T-helper 9 cell (primary cell): ENCODE data around the gene RUSF1.
"Not testable (repeated sequence)": the region's sequence is repeated elsewhere in the genome, so short reads cannot be mapped to it uniquely, and the experiment has no call there.

ENCODE experiments used
- DNase-seq: peaks from one replicate; pipeline ENCODE4 v3.0.0-alpha.2; 2020
- total RNA-seq, 2 donors: gene quantifications; one replicate each; lab custom pipeline; 2026; lab: John Stamatoyannopoulos, UW

RUSF1 gene
- 48.0 to 59.7 reads per million in 2 donors for total RNA-seq

DNA sequence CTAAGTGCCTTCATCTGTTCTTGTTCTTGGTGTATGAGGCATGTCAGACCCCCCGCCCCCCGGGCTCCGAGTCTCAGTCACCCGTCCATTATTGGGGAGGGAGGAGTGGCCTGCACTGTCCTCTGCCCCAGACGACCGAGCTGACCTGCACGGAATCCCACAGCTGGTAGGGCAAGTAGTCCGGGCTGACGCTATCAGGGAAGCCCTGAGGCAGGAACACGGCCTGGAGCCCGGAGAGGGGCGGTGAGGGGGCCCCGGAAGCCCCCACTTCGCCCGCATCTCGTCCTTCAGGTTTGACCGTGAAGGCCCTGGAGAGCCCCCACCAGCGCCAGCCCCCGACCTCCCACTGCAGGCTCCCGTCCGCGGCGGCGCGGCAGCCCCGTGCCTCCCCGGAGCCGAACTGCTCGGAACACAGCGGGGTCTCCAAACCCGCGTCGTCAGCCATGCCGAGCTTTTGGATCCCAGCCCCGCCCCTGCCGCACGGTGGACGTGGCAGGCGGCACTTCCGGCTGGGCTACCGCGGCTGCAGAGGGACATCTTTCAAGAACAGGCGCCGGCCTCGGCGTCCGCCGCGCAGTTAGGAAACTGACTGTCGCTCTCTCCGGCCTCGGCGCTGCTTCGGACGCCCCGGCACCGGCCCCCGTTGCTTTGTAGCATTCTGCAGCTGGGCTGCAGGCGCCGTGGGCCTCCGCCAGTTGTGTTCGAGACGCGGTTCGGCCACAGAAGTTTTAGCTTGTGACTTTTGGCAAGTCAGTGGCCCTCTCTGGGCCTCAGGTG lies at the start of gene RUSF1:
TSS of gene RUSF1 (minus strand) at position 463 of the 777 bp plus-strand sequence. CDS start at position 445, 18 bp downstream.
- peak; percentile 67 for DNase-seq

- no peak for DNase-seq
These were observed 34.6 kb upstream of the RUSF1 start for GRCh38 chr16:31542763-31543162.

GRCh38 chr16:31539762-31540161 lies 31.6 kb upstream of the RUSF1 start:
- DNase-seq, result not testable (repeated sequence)

- not testable (repeated sequence) for DNase-seq
These were observed 30.0 kb upstream of the RUSF1 start for GRCh38 chr16:31538243-31538598.

GRCh38 chr16:31537362-31538242 lies 29.4 kb upstream of the RUSF1 start:
- no peak for DNase-seq

- DNase-seq, result no peak
These were observed 28.7 kb upstream of the RUSF1 start for GRCh38 chr16:31536804-31537361.

GRCh38 chr16:31535737-31536136 lies 27.5 kb upstream of the RUSF1 start:
- DNase-seq, result no peak

DNA sequence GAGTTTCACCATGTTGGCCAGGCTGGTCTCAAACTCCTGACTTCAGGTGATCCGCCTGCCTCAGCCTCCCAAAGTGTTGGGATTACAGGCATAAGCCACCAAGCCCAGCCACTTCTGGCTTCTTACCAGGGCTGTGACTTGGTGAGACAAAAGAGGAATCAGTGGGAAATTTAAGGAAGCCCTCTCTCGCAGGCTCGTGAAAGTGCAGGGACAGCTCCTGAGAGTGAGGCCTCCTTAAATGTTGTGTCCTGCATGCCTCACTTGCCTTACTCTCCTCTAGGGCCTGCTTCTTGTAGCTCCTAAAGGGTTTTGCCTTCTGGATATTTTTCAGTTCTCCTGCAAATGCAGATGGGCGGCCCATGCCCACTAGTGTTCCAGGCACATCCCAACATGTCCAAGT lies 24.7 kb upstream of the RUSF1 start:
- DNase-seq, result no peak

DNA sequence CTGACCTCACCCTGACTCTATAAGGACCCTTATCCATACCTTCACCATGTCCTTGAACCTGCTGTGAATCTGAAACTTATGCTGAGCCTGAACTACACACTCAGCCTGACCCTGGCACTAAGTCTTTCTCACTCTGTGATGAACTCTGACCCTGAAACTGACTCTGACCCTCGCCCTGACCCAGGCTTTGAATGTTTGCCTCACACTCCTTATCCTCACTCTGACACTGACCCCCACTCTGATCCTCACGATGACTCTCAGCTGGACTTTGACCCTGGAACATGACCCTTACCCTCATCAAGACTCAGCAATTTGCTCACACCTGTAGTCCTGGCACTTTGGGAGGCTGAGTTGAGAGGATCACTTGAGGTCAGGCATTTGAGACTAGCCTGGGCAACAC lies 23.9 kb upstream of the RUSF1 start:
- DNase-seq, result no peak

GRCh38 chr16:31531096-31531495 lies 22.9 kb upstream of the RUSF1 start:
- no peak for DNase-seq

DNA sequence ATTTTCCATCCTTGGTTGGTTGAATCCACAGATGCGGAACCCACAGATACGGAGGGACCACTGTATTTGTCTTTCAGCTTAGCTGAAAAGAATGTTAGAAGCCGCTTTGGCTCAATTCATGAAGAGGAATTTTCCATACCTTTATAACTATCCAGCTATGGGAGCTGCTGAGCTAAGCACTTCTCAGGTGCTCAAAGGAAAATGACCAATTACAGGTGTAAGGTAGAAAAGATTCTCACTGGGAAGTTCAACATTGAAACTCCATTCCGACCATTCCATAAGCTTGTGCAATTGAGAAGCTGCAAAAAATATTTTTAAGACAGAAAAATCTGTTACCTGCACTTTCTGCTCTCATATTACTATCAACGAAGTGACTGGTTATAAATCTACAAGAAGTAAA lies 22.2 kb upstream of the RUSF1 start:
- no peak for DNase-seq

DNA sequence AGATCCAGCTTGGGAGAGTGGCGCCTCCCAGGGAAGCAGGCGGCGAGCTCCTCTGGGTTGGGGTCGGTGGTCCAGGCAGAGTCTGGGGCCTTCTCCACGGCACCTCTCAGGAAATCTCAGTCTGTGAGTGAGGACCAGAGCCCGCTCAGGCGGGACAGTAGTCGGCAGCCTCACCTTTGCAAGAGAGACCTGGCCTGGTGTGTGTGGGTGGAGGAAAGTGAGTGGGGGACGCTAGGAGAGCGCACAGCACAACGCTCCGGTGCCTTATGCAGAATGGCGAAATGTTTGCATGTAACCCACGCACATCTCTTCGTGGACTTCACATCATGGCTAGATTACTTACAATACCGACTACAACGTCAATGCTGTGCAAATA lies 21.7 kb upstream of the RUSF1 start:
- DNase-seq, result no peak

GRCh38 chr16:31529108-31529936 lies 21.1 kb upstream of the RUSF1 start:
- DNase-seq, result no peak

- no peak for DNase-seq
These were observed 20.4 kb upstream of the RUSF1 start for GRCh38 chr16:31528523-31529107.

DNA sequence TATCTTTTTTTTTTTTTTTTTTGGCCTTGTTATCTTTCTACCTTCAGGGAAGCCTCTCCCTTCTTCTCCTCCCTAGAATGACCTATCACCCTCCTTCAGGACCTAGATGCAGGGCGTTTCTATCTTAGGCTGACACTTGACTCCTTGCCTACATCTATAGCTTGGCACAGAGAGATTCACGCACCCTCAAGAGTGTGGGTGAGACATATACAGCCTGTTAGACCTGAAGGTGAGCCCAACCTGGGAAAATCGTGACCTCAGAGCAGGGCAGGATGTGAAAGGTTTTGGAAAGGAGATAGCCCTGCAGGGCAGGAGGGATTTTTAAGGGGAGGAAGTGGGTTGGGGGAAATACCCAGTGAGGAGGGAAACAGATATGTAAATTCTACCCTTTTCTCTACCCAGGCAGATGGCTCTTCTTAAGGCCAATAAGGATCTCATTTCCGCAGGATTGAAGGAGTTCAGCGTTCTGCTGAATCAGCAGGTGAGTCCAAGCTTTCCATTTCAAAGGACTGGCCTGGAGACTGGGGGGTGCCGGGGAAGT lies 19.6 kb upstream of the RUSF1 start, which contains the start of gene AHSP:
TSS of gene AHSP (plus strand) at position 167 of the 541 bp plus-strand sequence. CDS start at position 407, 240 bp downstream.
- DNase-seq, result no peak

- no peak for DNase-seq
These were observed 16.9 kb upstream of the RUSF1 start for GRCh38 chr16:31525113-31525512.

GRCh38 chr16:31523768-31524167 lies 15.6 kb upstream of the RUSF1 start:
- DNase-seq, result not testable (repeated sequence)

GRCh38 chr16:31522071-31522470 lies 13.9 kb upstream of the RUSF1 start:
- DNase-seq, result no peak

- no peak for DNase-seq
These were observed 13.2 kb upstream of the RUSF1 start for GRCh38 chr16:31521368-31521767.

DNA sequence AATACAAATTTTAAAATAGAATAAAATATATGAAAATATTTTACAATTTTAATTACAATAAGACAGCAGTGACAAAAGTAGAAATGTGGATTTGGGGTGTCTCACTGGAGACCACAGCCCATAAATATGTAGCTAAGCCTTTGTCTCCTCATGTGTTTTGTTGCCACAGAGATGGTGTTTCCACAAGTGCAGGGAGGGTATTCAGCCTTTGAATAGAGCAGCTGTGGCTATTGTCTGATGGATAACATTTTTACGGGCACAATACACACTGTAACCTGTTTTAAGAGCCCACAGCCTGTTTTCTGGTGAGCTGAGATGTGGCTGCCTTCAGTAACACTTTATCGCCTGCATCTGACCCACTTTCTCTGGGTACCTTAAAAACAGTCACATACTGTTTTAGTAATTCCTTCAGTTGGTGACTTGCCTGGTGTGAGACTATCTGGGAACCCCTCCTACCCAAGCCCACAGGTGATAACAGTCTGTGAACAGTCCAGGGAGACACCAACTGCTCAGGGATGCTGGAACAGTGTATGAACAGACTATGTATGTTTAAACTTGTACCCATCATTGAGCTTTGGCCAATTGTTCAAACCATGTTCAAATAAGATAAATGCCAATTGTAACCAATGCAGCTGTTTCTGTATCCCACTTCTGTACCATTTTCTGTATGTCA lies 11.7 kb upstream of the RUSF1 start:
- DNase-seq, result no peak

DNA sequence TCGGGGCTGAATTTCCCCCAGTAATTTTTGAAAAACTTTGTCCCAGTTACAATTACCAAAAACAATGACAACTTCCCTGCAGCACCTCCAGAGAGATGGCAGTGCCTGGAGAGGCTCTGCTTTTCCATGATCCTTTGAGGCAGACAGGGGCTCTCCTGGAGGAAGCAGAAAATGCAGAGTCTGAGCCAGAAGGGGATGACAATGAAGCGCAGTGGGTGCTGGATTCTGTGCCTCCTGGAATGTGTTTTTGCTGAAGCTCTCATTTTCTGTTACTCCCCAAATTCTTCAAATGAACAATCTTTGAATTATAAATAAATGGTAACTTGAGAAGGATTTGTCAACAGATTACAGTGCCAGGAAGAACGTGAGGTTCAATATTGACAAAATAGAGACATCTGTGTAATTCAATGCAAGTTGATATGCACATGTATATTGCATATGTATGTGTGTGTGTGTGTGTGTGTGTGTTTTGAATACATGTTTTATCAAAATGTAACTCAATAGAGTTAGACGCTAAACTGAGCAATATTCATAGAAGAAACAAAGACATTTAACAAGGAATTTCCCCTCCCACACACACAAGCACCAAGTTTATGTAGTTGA lies 9.7 kb upstream of the RUSF1 start:
- DNase-seq, result no peak
